GM23338 (cell line): Measurements from ENCODE around the gene NCKAP5. TPM values are rescaled to one million over a fixed set of nuclear protein-coding genes. Genes with fewer than 3 reads are reported as not detected.

Experiments
- ATAC-seq: fragments of 200-7000 bp; cut with Tn5 transposase; 3 replicates; pipeline ENCODE4 v1.9.1; 2020
- DNase-seq: peaks from one replicate; pipeline ENCODE4 v3.0.0-alpha.2; 2015; ENCODE audit warnings: low spot score
- H2AFZ ChIP-seq: fragments of 200-600 bp; sonication (generic); 2 replicates; pipeline ENCODE4 v1.8.0; 2016; ENCODE audit warnings: antibody characterized with exemption, mild to moderate bottlenecking, moderate library complexity
- H3F3A ChIP-seq: fragments of 200-600 bp; sonication (generic); replicated peaks from 2 replicates; pipeline ENCODE4 v1.8.0; 2017; ENCODE audit warnings: antibody characterized with exemption, mixed run types, low read depth
- H3K27ac ChIP-seq: fragments of 200-600 bp; sonication (generic); 2 replicates; pipeline ENCODE4 v1.6.1; 2016; ENCODE audit warnings: low read depth
- H3K27me3 ChIP-seq: fragments of 200-600 bp; sonication (generic); 2 replicates; pipeline ENCODE4 v1.8.0; 2016; ENCODE audit warnings: mild to moderate bottlenecking, mixed run types, moderate library complexity; ENCODE audit not compliant: insufficient read depth
- H3K36me3 ChIP-seq: fragments of 200-600 bp; sonication (generic); 2 replicates; pipeline ENCODE4 v1.8.0; 2016; ENCODE audit warnings: mild to moderate bottlenecking; ENCODE audit not compliant: insufficient read depth
- H3K4me1 ChIP-seq: fragments of 200-600 bp; sonication (generic); 2 replicates; pipeline ENCODE4 v1.8.0; 2016; ENCODE audit warnings: mild to moderate bottlenecking, moderate library complexity; ENCODE audit not compliant: insufficient read depth
- H3K4me2 ChIP-seq: fragments of 200-600 bp; sonication (generic); 2 replicates; pipeline ENCODE4 v1.7.1; 2017; ENCODE audit warnings: mixed run types
- H3K4me3 ChIP-seq: fragments of 200-600 bp; sonication (generic); 2 replicates; pipeline ENCODE4 v1.6.1; 2016; ENCODE audit warnings: mixed run types
- H3K79me2 ChIP-seq: fragments of 200-600 bp; sonication (generic); replicated peaks from 2 replicates; pipeline ENCODE4 v1.8.0; 2017; ENCODE audit warnings: mild to moderate bottlenecking; ENCODE audit not compliant: insufficient read depth
- H3K9me2 ChIP-seq: fragments of 200-600 bp; sonication (generic); 2 replicates; pipeline ENCODE4 v1.8.0; 2017; ENCODE audit not compliant: insufficient read depth
- H4K20me1 ChIP-seq: fragments of 200-600 bp; sonication (generic); replicated peaks from 2 replicates; pipeline ENCODE4 v1.8.0; 2017; ENCODE audit warnings: mild to moderate bottlenecking; ENCODE audit not compliant: insufficient read depth
- H3K27ac Mint-ChIP-seq: 2 replicates; pipeline ENCODE4 v1.8.0; 2020; ENCODE audit warnings: inconsistent platforms, mild to moderate bottlenecking, moderate library complexity, mixed read lengths
- H3K27me3 Mint-ChIP-seq: 3 replicates; pipeline ENCODE4 v1.8.0; 2022; ENCODE audit warnings: low read depth, mild to moderate bottlenecking, moderate library complexity, mixed read lengths, inconsistent platforms; ENCODE audit not compliant: insufficient read depth, poor library complexity
- H3K36me3 Mint-ChIP-seq: 3 replicates; pipeline ENCODE4 v1.8.0; 2021; ENCODE audit warnings: low read depth, mild to moderate bottlenecking, inconsistent platforms, moderate library complexity, mixed read lengths
- H3K4me1 Mint-ChIP-seq: 3 replicates; pipeline ENCODE4 v1.8.0; 2020; ENCODE audit warnings: mild to moderate bottlenecking, inconsistent platforms, mixed read lengths
- H3K4me3 Mint-ChIP-seq: 3 replicates; pipeline ENCODE4 v1.8.0; 2021; ENCODE audit warnings: moderate library complexity, mild to moderate bottlenecking, inconsistent platforms, mixed read lengths
- H3K9me3 Mint-ChIP-seq: 3 replicates; pipeline ENCODE4 v1.8.0; 2020; ENCODE audit warnings: moderate library complexity, mild to moderate bottlenecking, inconsistent platforms, mixed read lengths
- CREB1 ChIP-seq: fragments of 250-450 bp; sonication (Bioruptor Pico); IDR thresholded peaks from 2 replicates; pipeline ENCODE4 v1.5.0; 2020; ENCODE audit warnings: low read depth, mild to moderate bottlenecking, moderate library complexity
- CTCF ChIP-seq, 2 experiments: fragments of 200-600 bp in 1 of 2; sonication (generic) in 1 of 2; conservative IDR thresholded peaks; 2 replicates each; pipeline versions ENCODE4 v1.5.1 to v1.6.1; 2016 to 2017; ENCODE audit warnings: antibody characterized with exemption in 2 of 2, low read depth in 2 of 2, mild to moderate bottlenecking in 2 of 2, moderate library complexity in 1 of 2
- EZH2 ChIP-seq: fragments of 200-600 bp; sonication (generic); IDR thresholded peaks from one replicate; pipeline ENCODE4 v1.8.0; 2017; ENCODE audit warnings: antibody characterized with exemption, mild to moderate bottlenecking, low read depth; ENCODE audit not compliant: unreplicated experiment
- EZH2phosphoT487 ChIP-seq: fragments of 200-600 bp; sonication (generic); IDR thresholded peaks from one replicate; pipeline ENCODE4 v1.8.1; 2018; ENCODE audit warnings: antibody characterized with exemption; ENCODE audit not compliant: unreplicated experiment
- JUNB ChIP-seq: IDR thresholded peaks from one replicate; pipeline ENCODE4 v1.6.1; 2016; ENCODE audit warnings: antibody characterized with exemption; ENCODE audit not compliant: unreplicated experiment
- NANOG ChIP-seq: IDR thresholded peaks from 2 replicates; pipeline ENCODE4 v1.6.1; 2016; ENCODE audit warnings: antibody characterized with exemption, borderline replicate concordance
- POLR2AphosphoS5 ChIP-seq: IDR thresholded peaks from 2 replicates; pipeline ENCODE4 v1.6.1; 2016; ENCODE audit warnings: antibody characterized with exemption, low read depth
- REST ChIP-seq: IDR thresholded peaks from one replicate; pipeline ENCODE4 v1.6.1; 2018; ENCODE audit warnings: antibody characterized with exemption; ENCODE audit not compliant: unreplicated experiment
- ZNF114 ChIP-seq: fragments of 250-450 bp; sonication (Bioruptor Pico); IDR thresholded peaks from 2 replicates; pipeline ENCODE4 v1.5.0; 2020; ENCODE audit warnings: mild to moderate bottlenecking, moderate library complexity
- ZNF331 ChIP-seq: fragments of 250-450 bp; sonication (Bioruptor Pico); IDR thresholded peaks from 2 replicates; pipeline ENCODE4 v1.5.0; 2020; ENCODE audit warnings: low read depth, mild to moderate bottlenecking, moderate library complexity
- ZNF462 ChIP-seq: fragments of 250-450 bp; sonication (Bioruptor Pico); IDR thresholded peaks from 2 replicates; pipeline ENCODE4 v1.5.0; 2020; ENCODE audit warnings: mild to moderate bottlenecking, moderate library complexity
- polyA plus RNA-seq: library from polyadenylated mRNA; unstranded; fragments of >200 nt; fragmentation: Nextera tagmentation; extraction: Ambion mirVana; gene quantifications from 2 replicates; pipeline ENCODE4 v1.2.1, GENCODE V29; 2016
- total RNA-seq: library from RNA; depleted of rRNA; stranded (reverse); fragments of >200 nt; shearing (Covaris generic); gene quantifications from 2 replicates; pipeline ENCODE4 v1.2.3, GENCODE V29; 2014

Gene NCKAP5
- total and polyA plus RNA-seq, 2 experiments from 2014 or later, result 0.34 to 0.73 TPM

- no peaks in the 10 kb centered on the region for H3K27me3 ChIP-seq
- Mint-ChIP-seq H3K4me1 (no peaks in the 10 kb centered on the region; the same call in 2 of the 3 replicates), H3K9me3 (no peaks in the 10 kb centered on the region; the same call in 2 of the 3 replicates), H3K36me3 (no peaks in the 10 kb centered on the region; the same call in 2 of the 3 replicates), H3K27me3 (no peaks in the 10 kb centered on the region), H3K27ac (no peak overlapping the region), H3K4me3 (no peak overlapping the region)
- H3K36me3 ChIP-seq, result no peaks in the 10 kb centered on the region
- TF ChIP-seq NANOG (no peak), CREB1 (CRISPR knock-in tag) (no peak)
- H3K27ac ChIP-seq, result no peak overlapping the region
- no peak overlapping the region for H2AFZ ChIP-seq
- no peak for DNase-seq
- H3K4me2 ChIP-seq, result no peak overlapping the region
- no peaks in the 10 kb centered on the region for H4K20me1 ChIP-seq
- H3F3A ChIP-seq, result no peaks in the 10 kb centered on the region
- ATAC-seq, result no peak
- H3K4me1 ChIP-seq, result no peaks in the 10 kb centered on the region
- no peak overlapping the region for H3K4me3 ChIP-seq
- H3K79me2 ChIP-seq, result no peaks in the 10 kb centered on the region
- 0 out of 2 replicates have a peak, but pooled peaks cover 4% of the 10 kb centered on the region for H3K9me2 ChIP-seq
Observed at GRCh38 chr2:132726155-132726554, 842.1 kb downstream of the NCKAP5 start.

- Histone ChIP-seq H3K79me2 (no peaks in the 10 kb centered on the region), H3K4me3 (no peak overlapping the region), H3K9me2 (0 out of 2 replicates have a peak, but pooled peaks cover 7% of the 10 kb centered on the region), H4K20me1 (no peaks in the 10 kb centered on the region), H3K4me1 (no peaks in the 10 kb centered on the region), H3K4me2 (no peak overlapping the region), H2AFZ (no peak overlapping the region), H3K36me3 (no peaks in the 10 kb centered on the region), H3K27ac (no peak overlapping the region), H3K27me3 (no peaks in the 10 kb centered on the region), H3F3A (no peaks in the 10 kb centered on the region)
- ATAC-seq (no peak), DNase-seq (no peak)
- Mint-ChIP-seq H3K4me1 (no peaks in the 10 kb centered on the region; the same call in 2 of the 3 replicates), H3K4me3 (no peak overlapping the region), H3K27ac (no peak overlapping the region), H3K27me3 (no peaks in the 10 kb centered on the region), H3K36me3 (no peaks in the 10 kb centered on the region; the same call in 2 of the 3 replicates), H3K9me3 (no peaks in the 10 kb centered on the region; the same call in 2 of the 3 replicates)
- TF ChIP-seq ZNF331 (no peak), REST (no peak), CTCF (conservative IDR thresholded peaks at IDR 0.05; ENCODE audit: low read depth in 2 of 2) (no peak), CREB1 (CRISPR knock-in tag) (no peak), EZH2phosphoT487 (no peak), JUNB (no peak), ZNF462 (CRISPR knock-in tag) (no peak), POLR2AphosphoS5 (no peak), EZH2 (no peak), ZNF114 (CRISPR knock-in tag) (no peak), NANOG (no peak)
Observed at GRCh38 chr2:132725748-132726147, 842.5 kb downstream of the NCKAP5 start.
